ENCODE results near the gene DDI1. TPM values are rescaled to one million over a fixed set of nuclear protein-coding genes. Genes with fewer than 3 reads are reported as not detected.

DDI1 gene
- total RNA-seq: not detected in 2 replicates

DNA sequence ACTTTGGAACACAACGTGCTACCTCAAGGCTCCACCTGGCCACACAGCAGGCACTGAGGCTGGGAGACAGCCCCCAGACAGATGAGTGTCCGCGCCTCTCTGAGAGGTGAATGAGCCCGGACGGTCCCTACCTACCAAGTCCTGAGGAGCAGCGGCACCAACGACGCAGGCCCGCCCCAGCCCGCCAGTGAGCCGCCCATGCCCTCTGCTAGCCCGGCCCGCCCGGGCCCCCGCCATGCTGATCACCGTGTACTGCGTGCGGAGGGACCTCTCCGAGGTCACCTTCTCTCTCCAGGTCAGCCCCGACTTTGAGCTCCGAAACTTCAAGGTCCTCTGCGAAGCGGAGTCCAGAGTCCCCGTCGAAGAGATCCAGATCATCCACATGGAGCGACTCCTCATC, at the start of gene DDI1:
TSS of gene DDI1 (plus strand) at position 53 of the 400 bp plus-strand sequence. CDS start at position 236, 183 bp downstream.

Other genes starting within 250 kb of the DDI1 start
- gene PDGFD, start 127.5 kb downstream of the DDI1 start, total RNA-seq: 0.83 and 3.0 TPM in 2 replicates